ENCODE measurements around the gene PATJ. TPM values are rescaled to one million over a fixed set of nuclear protein-coding genes. Genes with fewer than 3 reads are reported as not detected.
"Not testable (repeated sequence)": the region's sequence is repeated elsewhere in the genome, so short reads cannot be mapped to it uniquely, and the experiment has no call there.

The PATJ gene
- total RNA-seq, 2 experiments from 2014 or later: 10.8 to 11.3 TPM

DNA sequence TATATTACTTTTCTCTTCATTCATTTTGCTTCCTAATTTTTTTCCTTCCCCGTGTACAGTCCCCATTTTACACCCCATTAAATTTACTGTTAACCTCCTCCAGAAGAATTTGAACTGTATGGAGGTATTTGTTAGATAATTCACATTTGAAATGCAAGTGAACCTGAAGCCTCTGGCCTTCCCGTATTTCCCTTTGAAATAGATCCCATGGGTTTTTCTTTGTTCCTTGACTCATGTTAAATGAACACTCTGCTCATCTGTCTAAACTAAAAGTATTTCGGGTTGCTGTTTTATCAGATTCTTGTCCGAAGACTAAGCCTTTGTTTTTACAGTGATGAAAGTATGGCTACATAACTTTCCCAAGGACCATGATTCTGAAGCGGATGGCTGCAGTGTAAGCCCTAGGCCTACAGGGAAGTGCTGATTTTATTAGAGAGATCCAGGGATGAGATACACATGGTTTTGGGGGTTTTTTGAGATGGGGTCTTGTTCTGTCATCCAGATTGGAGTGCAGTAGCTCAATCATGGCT is 187.9 kb downstream of the PATJ start:
- ChIA-PET CTCF (no interaction called here), POLR2A (no interaction called here)
- no peaks in the 10 kb centered on the region for H3K27me3 Mint-ChIP-seq
- H3K4me1 Mint-ChIP-seq: no peaks in the 10 kb centered on the region
- H3K36me3 Mint-ChIP-seq (ENCODE audit: low read depth): no peaks in the 10 kb centered on the region
- no peak overlapping the region for H3K27ac Mint-ChIP-seq
- no peak for DNase-seq
- H3K4me3 Mint-ChIP-seq: no peak overlapping the region
- H3K9me3 Mint-ChIP-seq: no peaks in the 10 kb centered on the region

DNA sequence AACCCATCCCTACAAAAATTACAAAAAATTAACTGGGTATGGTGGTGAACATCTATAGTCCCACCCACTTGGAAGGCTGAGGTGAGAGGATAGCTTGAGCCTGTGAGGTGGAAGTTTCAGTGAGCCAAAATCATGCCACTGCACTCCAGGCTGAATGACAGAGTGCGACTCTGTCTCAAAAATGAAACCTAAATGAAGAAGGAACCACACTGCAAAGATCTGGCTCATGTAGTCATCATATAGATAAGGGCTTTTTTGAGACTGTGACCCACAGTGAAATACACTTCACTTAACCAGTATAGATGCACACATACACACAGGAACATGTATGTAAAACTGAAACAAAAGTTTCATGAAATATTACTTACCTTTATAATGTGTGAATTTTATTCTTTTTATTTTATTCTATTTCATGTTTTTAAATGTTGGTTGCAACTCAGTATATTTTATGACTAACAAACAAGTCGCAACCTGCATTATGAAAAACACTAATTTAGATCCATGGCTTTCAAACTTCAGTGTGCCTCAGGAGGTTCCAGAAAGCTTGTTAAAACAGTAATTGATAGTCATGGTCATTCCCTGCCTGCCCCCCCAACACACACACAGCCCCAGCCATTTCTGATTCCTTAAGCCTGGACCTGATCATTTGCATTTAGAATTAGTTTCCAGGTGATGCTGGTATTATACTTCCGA is 189.5 kb downstream of the PATJ start:
- Mint-ChIP-seq H3K9me3 (no peaks in the 10 kb centered on the region), H3K27me3 (no peaks in the 10 kb centered on the region), H3K4me3 (no peak overlapping the region), H3K36me3 (ENCODE audit: low read depth) (no peaks in the 10 kb centered on the region), H3K4me1 (no peaks in the 10 kb centered on the region), H3K27ac (no peak overlapping the region)
- DNase-seq: no peak
- ChIA-PET POLR2A (no interaction called here), CTCF (no interaction called here)

DNA sequence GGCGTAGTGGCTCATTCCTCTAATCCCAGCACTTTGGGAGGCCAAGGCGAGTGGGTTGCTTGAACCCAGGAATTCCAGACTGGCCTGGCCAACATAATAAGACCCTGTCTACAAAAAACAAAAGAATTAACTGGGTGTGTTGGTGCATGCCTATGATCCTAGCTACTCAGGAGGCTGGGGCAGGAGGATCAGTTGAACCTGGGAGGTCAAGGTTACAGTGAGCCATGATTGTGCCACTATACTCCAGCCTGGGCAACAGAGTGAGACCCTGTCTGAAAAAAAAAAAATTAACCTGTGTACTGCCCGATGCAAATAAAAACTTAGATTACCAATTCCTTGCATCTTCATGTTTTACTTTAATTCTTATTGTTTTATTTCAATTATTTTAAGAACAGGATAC is 193.2 kb downstream of the PATJ start:
- Mint-ChIP-seq H3K4me3 (no peak overlapping the region), H3K27me3 (no peaks in the 10 kb centered on the region), H3K36me3 (ENCODE audit: low read depth) (no peaks in the 10 kb centered on the region), H3K27ac (no peak overlapping the region), H3K4me1 (no peaks in the 10 kb centered on the region), H3K9me3 (no peaks in the 10 kb centered on the region)
- POLR2A ChIA-PET: interaction anchor here (0.7 kb wide), 1 partner anchor 34 kb away, joined by 3 read pairs; no protein-coding TSS in a partner anchor
- DNase-seq: no peak
- CTCF ChIA-PET: no interaction called here

DNA sequence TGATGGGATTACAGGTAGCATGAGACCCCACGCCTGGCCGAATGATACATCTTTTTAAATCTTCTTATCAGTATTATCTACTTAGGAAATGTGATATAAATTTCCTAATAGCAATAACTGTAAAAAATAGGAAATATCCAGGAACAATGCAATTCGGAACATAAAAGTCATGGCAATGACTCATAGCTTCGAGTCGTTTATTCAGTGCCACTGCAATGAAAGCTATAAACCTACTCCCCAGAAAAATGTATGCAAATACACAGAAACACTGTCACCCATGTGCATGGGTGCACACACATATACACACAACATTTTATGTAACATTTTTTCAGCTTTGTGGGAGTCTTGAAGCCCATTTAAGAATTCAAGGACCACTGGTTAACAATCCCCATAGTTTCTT is 194.6 kb downstream of the PATJ start:
- H3K4me1 Mint-ChIP-seq: no peaks in the 10 kb centered on the region
- ChIA-PET CTCF (no interaction called here), POLR2A (no interaction called here)
- no peaks in the 10 kb centered on the region for H3K9me3 Mint-ChIP-seq
- H3K27me3 Mint-ChIP-seq: no peaks in the 10 kb centered on the region
- H3K36me3 Mint-ChIP-seq (ENCODE audit: low read depth): no peaks in the 10 kb centered on the region
- H3K27ac Mint-ChIP-seq: no peak overlapping the region
- H3K4me3 Mint-ChIP-seq: no peak overlapping the region
- no peak for DNase-seq

DNA sequence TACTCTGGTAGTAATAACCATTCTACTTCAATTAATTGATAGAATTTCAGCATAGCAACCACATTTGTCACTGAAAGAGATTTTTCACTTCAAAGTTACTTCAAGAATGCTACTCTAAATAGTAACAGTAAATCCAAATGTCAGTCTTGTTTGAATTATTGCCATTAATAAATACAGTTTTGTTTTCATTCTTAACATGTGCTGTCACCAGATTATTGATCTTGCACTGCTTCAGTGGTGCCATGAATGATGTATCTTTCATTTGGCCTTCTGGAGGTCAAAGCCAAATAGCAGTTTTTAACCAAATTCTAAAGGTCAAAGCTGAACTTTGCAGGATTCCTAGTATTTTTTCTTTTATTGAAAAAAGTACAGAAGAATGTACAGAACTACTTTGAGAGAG is 199.5 kb downstream of the PATJ start:
- Mint-ChIP-seq H3K4me3 (no peak overlapping the region), H3K36me3 (ENCODE audit: low read depth) (no peaks in the 10 kb centered on the region), H3K9me3 (no peaks in the 10 kb centered on the region), H3K4me1 (no peaks in the 10 kb centered on the region), H3K27ac (no peak overlapping the region), H3K27me3 (no peaks in the 10 kb centered on the region)
- ChIA-PET POLR2A (no interaction called here), CTCF (no interaction called here)
- no peak for DNase-seq

DNA sequence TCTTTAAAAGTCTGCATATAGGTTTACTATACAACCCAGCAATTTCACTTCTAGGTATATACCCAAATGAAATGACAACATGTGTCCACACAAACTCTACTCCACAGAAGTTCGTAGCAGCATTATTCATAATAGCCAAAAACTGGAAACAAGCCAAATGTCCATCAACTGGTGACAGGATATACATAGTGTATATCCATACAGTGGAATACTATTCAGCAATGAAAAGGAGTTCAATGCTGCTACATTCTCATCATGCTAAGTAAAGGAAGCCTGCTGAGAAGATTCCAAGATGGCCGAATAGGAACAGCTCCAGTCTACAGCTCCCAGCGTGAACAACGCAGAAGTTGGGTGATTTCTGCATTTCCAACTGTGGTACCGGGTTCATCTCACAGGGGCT is 200.6 kb downstream of the PATJ start:
- POLR2A ChIA-PET: no interaction called here
- H3K36me3 Mint-ChIP-seq (ENCODE audit: low read depth): no peaks in the 10 kb centered on the region
- no peaks in the 10 kb centered on the region for H3K4me1 Mint-ChIP-seq
- no peak overlapping the region for H3K4me3 Mint-ChIP-seq
- H3K9me3 Mint-ChIP-seq: no peaks in the 10 kb centered on the region
- no peaks in the 10 kb centered on the region for H3K27me3 Mint-ChIP-seq
- DNase-seq: no peak
- H3K27ac Mint-ChIP-seq: no peak overlapping the region
- CTCF ChIA-PET: no interaction called here

DNA sequence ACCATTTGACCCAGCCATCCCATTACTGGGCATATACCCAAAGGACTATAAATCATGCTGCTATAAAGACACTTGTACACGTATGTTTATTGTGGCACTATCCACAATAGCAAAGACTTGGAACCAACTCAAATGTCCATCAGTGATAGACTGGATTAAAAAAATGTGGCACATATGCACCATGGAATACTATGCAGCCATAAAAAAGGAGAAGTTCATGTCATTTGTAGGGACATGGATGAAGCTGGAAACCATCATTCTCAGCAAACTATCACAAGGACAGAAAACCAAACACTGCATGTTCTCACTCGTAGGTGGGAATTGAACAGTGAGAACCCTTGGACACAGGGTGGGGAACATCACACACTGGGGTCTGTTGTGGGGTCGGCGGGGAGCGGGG is 206.4 kb downstream of the PATJ start:
- H3K36me3 Mint-ChIP-seq (ENCODE audit: low read depth); H3K4me3 Mint-ChIP-seq; H3K9me3 Mint-ChIP-seq; H3K27ac Mint-ChIP-seq; POLR2A ChIA-PET; DNase-seq; CTCF ChIA-PET; H3K4me1 Mint-ChIP-seq; H3K27me3 Mint-ChIP-seq: not testable (repeated sequence)

DNA sequence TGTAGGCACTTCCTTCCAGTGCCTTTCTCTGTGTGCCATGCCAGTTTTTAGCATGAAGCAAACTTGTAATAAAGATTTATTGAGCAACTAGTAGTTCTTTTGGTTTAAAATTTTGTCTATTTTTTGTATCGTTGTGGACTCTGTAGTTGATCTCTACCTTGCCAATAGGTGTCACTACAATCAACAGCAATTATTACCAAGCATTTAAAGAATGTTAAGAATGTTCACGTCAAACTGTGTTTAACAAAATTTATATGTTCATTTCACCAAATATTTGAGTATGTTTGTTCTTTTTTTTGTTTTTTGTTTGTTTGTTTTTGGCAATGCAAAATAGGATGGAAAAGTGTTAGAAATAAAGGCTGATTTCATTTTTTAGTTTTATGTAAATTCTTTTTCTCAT is 208.1 kb downstream of the PATJ start:
- DNase-seq: no peak
- H3K9me3 Mint-ChIP-seq: no peaks in the 10 kb centered on the region
- H3K4me1 Mint-ChIP-seq: no peaks in the 10 kb centered on the region
- H3K4me3 Mint-ChIP-seq: no peak overlapping the region
- H3K27ac Mint-ChIP-seq: no peak overlapping the region
- no peaks in the 10 kb centered on the region for H3K36me3 Mint-ChIP-seq (ENCODE audit: low read depth)
- H3K27me3 Mint-ChIP-seq: no peaks in the 10 kb centered on the region
- ChIA-PET POLR2A (interaction anchor here (0.6 kb wide), 1 partner anchor 11 kb away, joined by 3 read pairs; no protein-coding TSS in a partner anchor), CTCF (interaction anchor here (1.2 kb wide), 1 partner anchor 181 kb away, joined by 3 read pairs; no protein-coding TSS in a partner anchor)

DNA sequence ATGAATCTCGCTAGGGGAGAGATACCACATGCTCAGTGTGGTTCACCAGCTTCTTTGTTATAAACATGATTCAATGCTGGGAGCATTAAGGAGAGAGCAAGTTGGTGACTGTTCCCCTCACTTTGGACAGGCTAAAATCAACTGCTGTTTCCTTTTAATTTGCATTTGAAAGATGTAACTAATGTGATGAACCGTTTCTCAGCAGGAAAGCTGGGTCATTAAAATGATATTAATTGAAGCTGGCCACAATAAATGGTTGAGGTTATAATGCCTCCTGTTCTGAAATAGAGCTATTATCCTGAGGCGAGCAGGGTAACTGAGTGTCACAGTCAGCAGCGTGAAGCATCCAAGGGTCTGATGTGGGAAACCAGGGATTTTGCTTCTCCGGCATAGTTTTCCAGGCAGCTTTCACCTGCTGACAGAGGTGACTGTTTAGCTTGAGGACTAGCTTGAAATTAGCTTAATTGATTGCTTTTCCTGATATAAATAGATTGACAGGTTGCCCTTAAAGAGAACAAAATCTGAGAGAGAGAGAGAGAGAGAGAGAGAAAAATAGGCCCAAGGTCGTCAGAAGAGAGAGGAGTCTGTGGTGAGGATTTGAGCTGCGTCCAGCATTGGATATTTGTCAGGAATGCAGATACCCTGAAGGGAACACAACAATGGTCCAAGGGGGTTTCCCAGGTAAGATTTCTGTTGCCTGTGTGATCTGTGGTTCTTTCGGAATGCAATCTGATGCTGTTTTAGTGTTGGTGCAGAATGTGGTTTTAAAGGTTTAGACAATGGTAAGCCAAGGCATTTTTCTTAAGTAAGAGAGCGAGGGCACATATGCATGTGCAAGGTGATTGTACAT is 209.7 kb downstream of the PATJ start:
- Mint-ChIP-seq H3K27ac (no peak overlapping the region), H3K4me1 (no peaks in the 10 kb centered on the region), H3K27me3 (no peaks in the 10 kb centered on the region), H3K4me3 (no peak overlapping the region), H3K36me3 (ENCODE audit: low read depth) (no peaks in the 10 kb centered on the region), H3K9me3 (no peaks in the 10 kb centered on the region)
- POLR2A ChIA-PET: no interaction called here
- DNase-seq: no peak
- CTCF ChIA-PET: interaction anchor here (0.8 kb wide), 1 partner anchor 192 kb away, joined by 3 read pairs; no protein-coding TSS in a partner anchor

DNA sequence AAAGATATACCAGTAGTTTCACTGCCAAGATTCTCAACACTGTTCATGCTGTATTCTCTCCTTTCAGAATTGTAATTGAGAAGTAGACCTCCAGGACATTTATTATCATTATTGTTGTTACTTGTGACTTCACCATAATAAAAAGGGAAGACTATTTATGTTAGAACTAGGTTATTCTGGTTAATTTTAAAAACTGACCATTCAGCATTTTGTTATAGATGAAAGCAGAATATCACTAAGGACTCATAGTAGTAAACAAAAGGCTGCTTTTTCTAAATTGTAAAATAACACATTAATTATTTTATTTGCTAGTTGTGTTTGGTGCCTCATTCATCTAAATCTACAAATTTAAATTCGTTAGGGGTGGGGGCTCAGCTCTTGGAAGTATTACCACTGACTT is 210.4 kb downstream of the PATJ start:
- no peaks in the 10 kb centered on the region for H3K4me1 Mint-ChIP-seq
- DNase-seq: no peak
- no peak overlapping the region for H3K27ac Mint-ChIP-seq
- no peaks in the 10 kb centered on the region for H3K36me3 Mint-ChIP-seq (ENCODE audit: low read depth)
- CTCF ChIA-PET: no interaction called here
- H3K4me3 Mint-ChIP-seq: no peak overlapping the region
- POLR2A ChIA-PET: no interaction called here
- H3K9me3 Mint-ChIP-seq: no peaks in the 10 kb centered on the region
- H3K27me3 Mint-ChIP-seq: no peaks in the 10 kb centered on the region

DNA sequence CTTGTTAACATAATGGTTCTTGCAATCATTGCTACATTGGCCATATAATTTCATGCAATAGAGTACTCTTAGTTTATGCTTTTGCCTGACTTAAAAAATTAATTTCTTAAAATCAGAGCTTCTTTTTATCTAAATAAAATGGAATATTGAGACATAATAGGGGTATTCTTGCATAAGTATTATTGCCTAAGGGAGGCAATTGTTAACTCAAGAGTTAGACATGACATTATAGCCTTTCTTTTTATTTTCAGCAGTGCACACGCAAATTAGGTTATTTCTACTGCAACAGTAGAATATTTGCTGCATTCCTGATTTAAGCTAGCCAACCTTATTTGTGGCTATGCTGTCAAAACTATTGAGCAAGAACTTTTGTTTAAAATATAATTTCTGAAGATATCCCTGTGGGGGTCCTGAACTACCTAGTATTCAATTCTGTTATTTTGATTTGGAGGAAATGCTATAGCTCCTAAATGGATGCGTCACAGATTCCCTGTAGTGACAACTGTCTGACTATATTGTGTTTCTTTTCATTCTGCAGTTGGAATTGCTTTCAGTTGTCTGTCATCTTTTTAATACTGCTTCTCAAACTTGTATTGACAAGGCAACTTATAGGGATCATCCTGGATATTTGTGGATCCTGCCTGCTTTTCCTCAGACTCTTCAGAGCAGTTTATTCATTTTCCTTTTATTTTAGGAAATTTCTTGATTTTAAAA is 211.0 kb downstream of the PATJ start:
- Mint-ChIP-seq H3K4me1 (no peaks in the 10 kb centered on the region), H3K36me3 (ENCODE audit: low read depth) (no peaks in the 10 kb centered on the region), H3K9me3 (no peaks in the 10 kb centered on the region), H3K4me3 (no peak overlapping the region), H3K27me3 (no peaks in the 10 kb centered on the region), H3K27ac (no peak overlapping the region)
- ChIA-PET CTCF (no interaction called here), POLR2A (no interaction called here)
- DNase-seq: no peak

DNA sequence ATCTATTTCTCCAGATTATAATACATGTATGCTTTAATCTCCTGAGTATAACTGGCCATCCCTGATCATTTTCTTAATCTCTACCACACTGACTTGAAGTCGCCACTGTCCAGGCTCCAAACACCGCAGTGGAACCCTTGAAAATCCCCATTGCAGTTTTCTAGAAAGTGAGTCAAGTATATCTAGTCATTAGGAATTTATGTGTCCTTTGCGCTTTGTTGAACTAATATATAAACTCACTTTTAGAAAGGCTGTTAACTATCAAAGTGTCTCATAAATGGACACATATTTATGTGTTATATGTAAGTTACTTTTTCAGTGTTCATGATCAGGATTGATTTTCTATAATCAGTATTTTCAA is 211.5 kb downstream of the PATJ start:
- no peaks in the 10 kb centered on the region for H3K9me3 Mint-ChIP-seq
- H3K36me3 Mint-ChIP-seq (ENCODE audit: low read depth): no peaks in the 10 kb centered on the region
- CTCF ChIA-PET: no interaction called here
- no peaks in the 10 kb centered on the region for H3K27me3 Mint-ChIP-seq
- no peak for DNase-seq
- H3K4me1 Mint-ChIP-seq: no peaks in the 10 kb centered on the region
- H3K4me3 Mint-ChIP-seq: no peak overlapping the region
- POLR2A ChIA-PET: no interaction called here
- no peak overlapping the region for H3K27ac Mint-ChIP-seq

DNA sequence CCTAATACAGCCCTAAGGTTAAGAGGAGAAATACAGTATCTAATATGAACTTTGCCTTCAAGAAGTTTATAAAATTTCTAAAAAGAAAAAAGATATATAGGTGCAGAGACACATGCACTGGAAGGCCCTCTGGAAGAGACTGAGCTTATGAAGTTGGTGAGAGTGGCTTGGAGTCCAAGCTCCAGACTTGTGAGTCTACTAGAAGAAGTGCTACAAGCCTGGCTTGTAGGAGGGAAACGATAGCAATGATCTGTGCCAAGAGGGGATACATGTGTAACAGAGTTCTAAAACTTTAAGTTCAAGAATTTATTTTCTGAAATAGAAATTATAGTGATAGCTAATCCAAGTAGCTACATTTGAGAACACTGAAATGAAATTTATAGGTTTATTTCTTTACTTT is 213.0 kb downstream of the PATJ start:
- H3K27ac Mint-ChIP-seq: no peak overlapping the region
- DNase-seq: no peak
- H3K27me3 Mint-ChIP-seq: no peaks in the 10 kb centered on the region
- ChIA-PET CTCF (no interaction called here), POLR2A (no interaction called here)
- H3K4me1 Mint-ChIP-seq: no peaks in the 10 kb centered on the region
- no peaks in the 10 kb centered on the region for H3K36me3 Mint-ChIP-seq (ENCODE audit: low read depth)
- no peaks in the 10 kb centered on the region for H3K9me3 Mint-ChIP-seq
- H3K4me3 Mint-ChIP-seq: no peak overlapping the region
